ENCODE measurements around the gene LHFPL6.

Gene LHFPL6

GRCh38 chr13:39461685-39462266 is 141.2 kb downstream of the LHFPL6 start:
- DNase-seq = no peak

GRCh38 chr13:39457274-39457673 is 145.7 kb downstream of the LHFPL6 start:
- no peak for DNase-seq

- no peak for DNase-seq
Observed at GRCh38 chr13:39455521-39456175, 147.3 kb downstream of the LHFPL6 start.

- no peak for DNase-seq
Observed at GRCh38 chr13:39452834-39453233, 150.2 kb downstream of the LHFPL6 start.

GRCh38 chr13:39452417-39452816 is 150.6 kb downstream of the LHFPL6 start:
- DNase-seq = no peak

GRCh38 chr13:39451860-39452301 is 151.1 kb downstream of the LHFPL6 start:
- DNase-seq = no peak

GRCh38 chr13:39451301-39451700 is 151.7 kb downstream of the LHFPL6 start:
- no peak for DNase-seq

- DNase-seq = no peak
Observed at GRCh38 chr13:39450176-39450575, 152.8 kb downstream of the LHFPL6 start.

GRCh38 chr13:39448834-39449233 is 154.2 kb downstream of the LHFPL6 start:
- DNase-seq = no peak

- DNase-seq = no peak
Observed at GRCh38 chr13:39446865-39447264, 156.1 kb downstream of the LHFPL6 start.

GRCh38 chr13:39444866-39445265 is 158.1 kb downstream of the LHFPL6 start:
- no peak for DNase-seq

GRCh38 chr13:39433651-39434050 is 169.3 kb downstream of the LHFPL6 start:
- no peak for DNase-seq

- DNase-seq = no peak
Observed at GRCh38 chr13:39432196-39432595, 170.8 kb downstream of the LHFPL6 start.

- DNase-seq = no peak
Observed at GRCh38 chr13:39422845-39423565, 180.0 kb downstream of the LHFPL6 start.

- no peak for DNase-seq
Observed at GRCh38 chr13:39419876-39420275, 183.1 kb downstream of the LHFPL6 start.

GRCh38 chr13:39419068-39419467 is 183.9 kb downstream of the LHFPL6 start:
- DNase-seq = no peak

GRCh38 chr13:39418424-39418823 is 184.6 kb downstream of the LHFPL6 start:
- no peak for DNase-seq

- DNase-seq = no peak
Observed at GRCh38 chr13:39417643-39418042, 185.3 kb downstream of the LHFPL6 start.

GRCh38 chr13:39417131-39417530 is 185.9 kb downstream of the LHFPL6 start:
- DNase-seq = no peak

GRCh38 chr13:39415008-39415802 is 187.8 kb downstream of the LHFPL6 start:
- no peak for DNase-seq

GRCh38 chr13:39414339-39414738 is 188.7 kb downstream of the LHFPL6 start:
- no peak for DNase-seq

- no peak for DNase-seq
Observed at GRCh38 chr13:39411511-39411910, 191.5 kb downstream of the LHFPL6 start.

GRCh38 chr13:39410964-39411363 is 192.0 kb downstream of the LHFPL6 start:
- DNase-seq = no peak

All from activated CD4-positive, alpha-beta T cell treated with anti-CD3 and anti-CD28 coated beads, Interleukin-2, amount 50 U/mL, for 4 hours (primary cell).